Muscle layer of colon (tissue), 2 donors: ENCODE results near the gene FANCG.
A peak's percentile ranks its signal among the peaks of the same experiment; 100 is the strongest.

Experiments used
- H3K27ac ChIP-seq: one replicate; pipeline ENCODE4 v1.7.0; 2013; ENCODE audit warnings: low read depth, mild to moderate bottlenecking, low read length, moderate library complexity
- H3K27me3 ChIP-seq, 2 donors: one replicate each; pipeline ENCODE4 v1.7.0; 2013; ENCODE audit warnings: low read length in 2 of 2, mild to moderate bottlenecking in 2 of 2; ENCODE audit not compliant: insufficient read depth in 2 of 2, control insufficient read depth in 1 of 2
- H3K36me3 ChIP-seq: one replicate; pipeline ENCODE4 v1.7.0; 2013; ENCODE audit warnings: mild to moderate bottlenecking, low read length; ENCODE audit not compliant: insufficient read depth
- H3K4me1 ChIP-seq: one replicate; pipeline ENCODE4 v1.7.0; 2013; ENCODE audit warnings: mild to moderate bottlenecking, low read length; ENCODE audit not compliant: insufficient read depth
- H3K4me3 ChIP-seq, 2 donors: one replicate each; pipeline ENCODE4 v1.7.0; 2013; ENCODE audit warnings: low read length in 2 of 2, low read depth in 1 of 2, mild to moderate bottlenecking in 1 of 2, moderate library complexity in 1 of 2
- H3K9ac ChIP-seq: one replicate; pipeline ENCODE4 v1.7.0; 2013; ENCODE audit warnings: low read length
- H3K9me3 ChIP-seq: one replicate; pipeline ENCODE4 v1.7.0; 2013; ENCODE audit warnings: mild to moderate bottlenecking, low read length
- donor health status: abdominal sarcoma.
- donor health status: Adenocarcinoma of cecum.

The FANCG gene

GRCh38 chr9:35054185-35054835 is 25.4 kb downstream of the FANCG start:
- H3K36me3 ChIP-seq, result peaks cover 51% of the 10 kb centered on the region
- H3K4me3 ChIP-seq, result no peak overlapping the region
- no peak overlapping the region for H3K9ac ChIP-seq
- no peaks in the 10 kb centered on the region for H3K27me3 ChIP-seq
- H3K9me3 ChIP-seq, result no peaks in the 10 kb centered on the region
- no peak overlapping the region for H3K27ac ChIP-seq
- peaks cover 5% of the 10 kb centered on the region for H3K4me1 ChIP-seq

GRCh38 chr9:35051069-35051967 is 28.4 kb downstream of the FANCG start:
- H3K27me3 ChIP-seq, result no peaks in the 10 kb centered on the region
- no peak overlapping the region for H3K9ac ChIP-seq
- H3K9me3 ChIP-seq, result no peaks in the 10 kb centered on the region
- no peak overlapping the region for H3K4me3 ChIP-seq
- peaks cover 5% of the 10 kb centered on the region for H3K4me1 ChIP-seq
- peaks cover 38% of the 10 kb centered on the region for H3K36me3 ChIP-seq
- no peak overlapping the region for H3K27ac ChIP-seq

GRCh38 chr9:35048511-35048910 is 31.2 kb downstream of the FANCG start:
- Histone ChIP-seq H3K9ac (no peak overlapping the region), H3K9me3 (no peaks in the 10 kb centered on the region), H3K27me3 (no peaks in the 10 kb centered on the region), H3K4me3 (no peak overlapping the region), H3K4me1 (peaks cover 5% of the 10 kb centered on the region), H3K27ac (no peak overlapping the region), H3K36me3 (peaks cover 45% of the 10 kb centered on the region)

GRCh38 chr9:35044071-35044470 is 35.7 kb downstream of the FANCG start:
- H3K36me3 ChIP-seq, result peaks cover 44% of the 10 kb centered on the region
- H3K27ac ChIP-seq, result no peak overlapping the region
- no peaks in the 10 kb centered on the region for H3K9me3 ChIP-seq
- no peak overlapping the region for H3K4me3 ChIP-seq
- H3K27me3 ChIP-seq, result no peaks in the 10 kb centered on the region
- H3K9ac ChIP-seq, result no peak overlapping the region
- no peaks in the 10 kb centered on the region for H3K4me1 ChIP-seq

GRCh38 chr9:35042891-35043545 is 36.7 kb downstream of the FANCG start:
- H3K4me3 ChIP-seq, result no peak overlapping the region
- H3K27me3 ChIP-seq, result no peaks in the 10 kb centered on the region
- no peak overlapping the region for H3K9ac ChIP-seq
- no peak overlapping the region for H3K27ac ChIP-seq
- H3K4me1 ChIP-seq, result no peaks in the 10 kb centered on the region
- peaks cover 35% of the 10 kb centered on the region for H3K36me3 ChIP-seq
- H3K9me3 ChIP-seq, result no peaks in the 10 kb centered on the region

- peaks cover 30% of the 10 kb centered on the region for H3K36me3 ChIP-seq
- H3K27me3 ChIP-seq, result no peaks in the 10 kb centered on the region
- no peak overlapping the region for H3K4me3 ChIP-seq
- H3K27ac ChIP-seq, result no peak overlapping the region
- H3K9me3 ChIP-seq, result no peaks in the 10 kb centered on the region
- H3K9ac ChIP-seq, result no peak overlapping the region
- H3K4me1 ChIP-seq, result no peaks in the 10 kb centered on the region
Measured at GRCh38 chr9:35042081-35042604, 37.6 kb downstream of the FANCG start.

- Histone ChIP-seq H3K4me1 (peaks cover 9% of the 10 kb centered on the region), H3K9ac (no peak overlapping the region), H3K4me3 (peak overlapping the region in 1 of 2 donors; percentile 50), H3K36me3 (no peaks in the 10 kb centered on the region), H3K9me3 (no peaks in the 10 kb centered on the region), H3K27ac (no peak overlapping the region), H3K27me3 (no peaks in the 10 kb centered on the region)
Measured at GRCh38 chr9:35035851-35036701, 43.7 kb downstream of the FANCG start.

- no peak overlapping the region for H3K27ac ChIP-seq
- no peaks in the 10 kb centered on the region for H3K9me3 ChIP-seq
- H3K36me3 ChIP-seq, result no peaks in the 10 kb centered on the region
- no peak overlapping the region for H3K4me3 ChIP-seq
- no peak overlapping the region for H3K9ac ChIP-seq
- H3K4me1 ChIP-seq, result peaks cover 9% of the 10 kb centered on the region
- no peaks in the 10 kb centered on the region for H3K27me3 ChIP-seq
Measured at GRCh38 chr9:35033101-35033500, 46.6 kb downstream of the FANCG start.

GRCh38 chr9:35029852-35030251 is 49.9 kb downstream of the FANCG start:
- H3K27me3 ChIP-seq, result no peaks in the 10 kb centered on the region
- no peaks in the 10 kb centered on the region for H3K9me3 ChIP-seq
- H3K36me3 ChIP-seq, result no peaks in the 10 kb centered on the region
- no peak overlapping the region for H3K9ac ChIP-seq
- no peak overlapping the region for H3K4me3 ChIP-seq
- no peaks in the 10 kb centered on the region for H3K4me1 ChIP-seq
- H3K27ac ChIP-seq, result no peak overlapping the region

- Histone ChIP-seq H3K9me3 (no peaks in the 10 kb centered on the region), H3K27ac (no peak overlapping the region), H3K4me3 (no peak overlapping the region), H3K4me1 (no peaks in the 10 kb centered on the region), H3K36me3 (no peaks in the 10 kb centered on the region), H3K27me3 (no peaks in the 10 kb centered on the region), H3K9ac (no peak overlapping the region)
Measured at GRCh38 chr9:35029241-35029640, 50.5 kb downstream of the FANCG start.

GRCh38 chr9:35028341-35028740 is 51.4 kb downstream of the FANCG start:
- no peak overlapping the region for H3K9ac ChIP-seq
- no peak overlapping the region for H3K27ac ChIP-seq
- no peaks in the 10 kb centered on the region for H3K9me3 ChIP-seq
- no peaks in the 10 kb centered on the region for H3K27me3 ChIP-seq
- no peak overlapping the region for H3K4me3 ChIP-seq
- H3K4me1 ChIP-seq, result no peaks in the 10 kb centered on the region
- no peaks in the 10 kb centered on the region for H3K36me3 ChIP-seq
